MM.1S (cell line): ENCODE measurements around the gene ATPAF1.

Source experiments
- CTCF ChIP-seq: fragments of 300-600 bp; sonication (generic); IDR thresholded peaks from 2 replicates; pipeline ENCODE4 v1.5.1; 2016; ENCODE audit warnings: antibody characterized with exemption, low read length, mixed read lengths
- EZH2 ChIP-seq: fragments of 300-600 bp; sonication (generic); optimal IDR thresholded peaks from 2 replicates; pipeline ENCODE3; 2017; ENCODE audit warnings: low read depth, mild to moderate bottlenecking, antibody characterized with exemption, low read length, mixed read lengths
- EZH2phosphoT487 ChIP-seq: fragments of 300-600 bp; sonication (generic); IDR thresholded peaks from 2 replicates; pipeline ENCODE4 v1.6.1; 2018; ENCODE audit warnings: antibody characterized with exemption, low read length

- TF ChIP-seq CTCF (no peak), EZH2 (no peak), EZH2phosphoT487 (no peak)
Observed at GRCh38 chr1:46638921-46639320, 29.2 kb downstream of the ATPAF1 start.
